IPS-11a (cell line): Measurements from ENCODE around the gene SLC5A9.
"Not testable (repeated sequence)": the region's sequence is repeated elsewhere in the genome, so short reads cannot be mapped to it uniquely, and the experiment has no call there.

Experiments used
- H3K4me3 ChIP-seq: one replicate; pipeline ENCODE4 v1.5.1; 2013; ENCODE audit warnings: low read depth, low read length, control low read depth

SLC5A9 gene

DNA sequence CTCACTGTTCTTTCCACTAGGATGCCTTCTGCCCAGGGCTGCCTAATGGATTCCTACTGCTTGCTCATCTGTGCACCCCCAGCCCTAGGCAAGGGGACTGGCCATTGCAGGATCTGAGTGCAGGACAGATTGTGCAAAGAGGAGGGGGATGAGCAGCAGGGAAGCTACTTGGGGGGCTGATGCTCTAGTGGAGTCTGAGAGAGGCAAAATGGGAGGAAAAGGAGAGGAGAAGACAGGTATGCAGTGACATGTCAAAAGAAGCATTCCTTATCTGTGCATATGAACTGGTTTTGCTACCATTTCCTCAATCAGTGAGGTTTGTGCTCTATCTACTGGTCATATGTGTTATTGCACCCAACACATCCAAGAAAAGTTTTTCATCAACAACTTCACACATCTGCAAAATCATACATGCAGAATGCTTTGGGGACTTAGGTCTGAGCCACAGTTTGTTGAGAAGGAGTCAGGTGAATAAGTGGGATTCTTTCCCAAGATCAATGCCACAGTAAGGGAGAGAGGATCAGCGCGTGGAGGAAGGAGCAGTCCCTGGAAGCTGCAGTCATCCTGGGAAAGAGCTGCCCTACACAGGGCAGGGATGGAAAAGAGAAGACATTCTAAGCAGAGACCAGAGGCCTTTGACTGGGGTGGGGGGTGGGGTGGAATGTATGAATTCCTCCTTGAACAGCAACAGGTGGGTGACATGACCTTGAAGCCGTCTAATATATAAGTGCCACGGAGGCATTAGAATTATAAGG lies 14.4 kb downstream of the SLC5A9 start:
- no peak overlapping the region for H3K4me3 ChIP-seq

DNA sequence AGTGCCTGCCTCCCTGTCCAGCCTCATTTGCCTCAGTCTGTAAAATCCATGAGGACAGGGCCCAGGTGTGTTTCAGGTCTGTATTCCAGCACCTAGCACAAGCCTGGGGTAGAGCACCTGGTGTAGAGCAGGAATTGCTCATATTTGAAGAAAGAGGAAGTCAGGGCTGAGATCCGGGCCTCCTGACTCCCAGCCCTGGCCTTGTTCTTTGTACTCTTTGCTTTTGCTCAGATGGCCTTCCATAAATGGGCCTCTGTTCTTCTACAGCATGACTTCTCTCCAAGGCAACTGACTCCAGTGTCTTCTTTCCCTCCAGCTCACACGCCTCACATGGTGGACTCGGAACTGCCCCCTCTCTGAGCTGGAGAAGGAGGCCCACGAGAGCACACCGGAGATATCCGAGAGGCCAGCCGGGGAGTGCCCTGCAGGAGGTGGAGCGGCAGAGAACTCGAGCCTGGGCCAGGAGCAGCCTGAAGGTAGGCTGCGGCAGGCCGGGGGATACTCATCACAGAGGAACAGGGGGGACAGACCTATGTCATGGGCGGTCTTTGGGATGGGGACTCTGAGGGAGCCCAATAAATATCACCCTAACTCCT lies 19.7 kb downstream of the SLC5A9 start:
- no peak overlapping the region for H3K4me3 ChIP-seq

DNA sequence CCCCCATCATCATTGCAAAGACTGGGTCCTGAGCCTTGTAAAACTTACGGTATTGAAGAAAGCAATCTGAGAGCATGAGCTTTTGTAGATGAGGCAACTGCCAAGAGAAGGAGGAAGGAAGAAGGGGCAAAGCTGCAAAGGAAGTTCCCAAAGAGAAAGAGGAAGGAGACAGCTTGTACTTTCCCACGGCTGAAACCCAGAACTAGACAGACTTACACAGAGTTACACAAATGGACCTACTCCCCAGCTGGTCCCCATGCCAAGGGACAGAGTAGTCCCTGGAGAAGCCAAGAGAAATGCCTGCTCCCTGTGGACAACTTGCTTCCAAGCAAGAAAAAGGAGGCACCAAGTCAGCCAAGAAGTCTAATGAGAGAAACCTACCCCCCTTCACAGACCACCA lies 22.6 kb downstream of the SLC5A9 start:
- H3K4me3 ChIP-seq = no peak overlapping the region

DNA sequence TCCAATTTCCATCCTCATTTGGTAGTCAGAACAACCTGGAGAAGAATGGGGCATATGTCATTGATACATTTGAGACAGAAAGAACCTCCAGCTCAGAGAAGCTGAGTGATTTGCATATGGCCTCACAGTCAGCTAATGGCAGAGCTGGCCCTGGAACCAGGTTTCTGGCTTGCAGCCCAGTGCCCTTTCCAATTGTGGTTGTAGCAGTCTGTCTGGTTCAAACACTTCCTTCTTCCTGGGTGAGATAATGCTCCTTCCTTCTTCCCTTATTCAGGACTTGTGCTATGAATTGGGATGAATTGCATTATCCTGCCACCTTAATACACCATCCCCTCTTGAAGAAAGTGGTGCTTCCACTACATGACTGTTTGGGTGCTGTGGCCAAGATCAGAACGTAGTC lies 24.2 kb downstream of the SLC5A9 start:
- H3K4me3 ChIP-seq = no peak overlapping the region

DNA sequence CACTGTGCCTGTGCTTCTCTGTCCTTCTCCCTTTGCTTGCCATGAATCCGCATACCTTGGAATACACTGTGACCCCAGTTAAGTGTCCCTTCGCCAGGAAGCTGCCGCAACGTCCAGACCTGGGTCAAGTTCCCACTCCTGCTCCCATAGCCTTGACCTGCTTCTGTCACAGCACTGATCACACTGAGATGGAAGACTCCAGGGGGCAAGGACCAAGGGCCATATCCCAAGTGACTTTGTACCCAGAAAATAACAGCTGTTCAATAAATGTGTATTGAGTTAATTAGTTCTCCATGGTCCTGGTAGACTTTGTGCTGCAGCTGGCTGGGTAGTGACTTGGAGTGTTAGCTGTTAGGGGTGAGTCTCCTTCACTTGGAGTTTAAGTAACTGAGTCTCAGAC lies 25.8 kb downstream of the SLC5A9 start:
- no peak overlapping the region for H3K4me3 ChIP-seq

DNA sequence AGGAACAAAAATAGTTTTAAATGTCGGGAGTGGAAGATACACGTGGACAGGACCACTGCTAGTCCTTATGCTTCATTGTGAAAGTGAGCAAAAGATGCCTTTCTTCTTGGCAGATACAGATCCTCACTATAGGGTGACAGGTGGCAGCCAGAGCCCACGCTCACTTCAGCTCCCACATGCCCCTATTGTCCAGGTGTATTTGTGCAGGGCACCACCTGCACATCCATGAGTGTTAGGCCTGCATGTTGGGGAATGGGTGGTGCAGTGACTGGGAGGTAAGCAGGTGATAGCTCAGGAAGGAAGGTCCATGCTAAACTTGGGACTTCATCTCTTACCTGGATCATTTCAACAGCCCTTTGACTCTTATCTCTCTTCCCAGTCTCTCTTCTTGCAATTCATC lies 27.4 kb downstream of the SLC5A9 start:
- H3K4me3 ChIP-seq = no peak overlapping the region

DNA sequence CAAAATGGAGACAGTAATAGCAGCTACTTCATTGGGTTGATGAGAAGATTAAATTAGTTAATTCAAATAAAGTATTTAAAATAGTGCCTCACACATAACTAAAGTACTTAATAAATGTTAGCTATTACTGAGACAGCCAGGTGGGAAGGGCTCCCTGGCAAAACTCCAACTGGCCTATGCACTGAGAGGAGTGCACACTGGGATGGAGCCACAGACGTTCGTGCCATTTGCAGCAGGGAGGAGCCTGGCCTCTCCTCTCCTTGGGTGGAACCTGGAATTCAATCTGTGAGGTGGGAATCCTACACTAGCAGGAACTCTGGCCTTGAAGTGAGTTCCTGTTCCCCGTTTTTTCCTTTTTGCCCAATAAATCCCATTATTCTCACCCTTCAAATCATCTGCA lies 28.1 kb downstream of the SLC5A9 start:
- H3K4me3 ChIP-seq = no peak overlapping the region

DNA sequence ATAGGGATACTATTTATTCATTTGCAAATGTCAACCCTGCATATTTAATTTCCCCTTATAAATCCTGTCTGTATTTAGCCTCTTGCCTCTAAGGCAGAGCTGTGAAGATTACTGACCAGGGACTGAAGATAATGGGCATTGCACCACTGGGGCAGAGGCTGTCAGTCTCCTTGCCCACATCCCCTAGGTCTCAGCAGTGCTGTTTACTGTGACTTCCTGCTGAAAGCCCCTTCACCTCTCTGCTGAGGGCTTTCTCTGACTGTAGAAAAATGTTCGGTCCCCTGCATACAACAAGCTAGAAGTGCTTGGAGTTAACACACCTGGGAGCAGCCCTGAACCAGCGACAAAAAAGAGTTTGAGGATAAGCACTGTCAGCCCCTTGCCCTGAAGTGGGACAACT lies 28.8 kb downstream of the SLC5A9 start:
- H3K4me3 ChIP-seq = no peak overlapping the region

DNA sequence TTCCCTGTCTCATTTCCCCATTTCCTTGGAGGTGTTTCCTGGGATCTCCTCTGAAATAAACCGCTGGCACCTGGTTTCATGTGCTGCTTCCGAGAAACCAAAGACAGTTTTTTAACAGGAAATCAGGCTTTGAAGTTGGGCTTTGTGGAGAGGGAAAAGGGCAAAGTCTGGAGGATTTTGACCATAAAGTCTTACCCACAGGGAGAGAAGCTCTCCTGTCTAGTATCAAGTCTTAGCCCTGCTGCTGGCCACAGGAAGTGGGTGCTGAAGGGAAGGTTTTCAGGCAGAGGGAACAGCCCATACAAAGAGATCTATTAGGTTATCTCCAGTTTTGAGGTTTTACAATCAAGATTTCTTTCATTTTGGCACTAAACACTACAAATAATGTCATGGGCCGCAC lies 29.3 kb downstream of the SLC5A9 start:
- no peak overlapping the region for H3K4me3 ChIP-seq

DNA sequence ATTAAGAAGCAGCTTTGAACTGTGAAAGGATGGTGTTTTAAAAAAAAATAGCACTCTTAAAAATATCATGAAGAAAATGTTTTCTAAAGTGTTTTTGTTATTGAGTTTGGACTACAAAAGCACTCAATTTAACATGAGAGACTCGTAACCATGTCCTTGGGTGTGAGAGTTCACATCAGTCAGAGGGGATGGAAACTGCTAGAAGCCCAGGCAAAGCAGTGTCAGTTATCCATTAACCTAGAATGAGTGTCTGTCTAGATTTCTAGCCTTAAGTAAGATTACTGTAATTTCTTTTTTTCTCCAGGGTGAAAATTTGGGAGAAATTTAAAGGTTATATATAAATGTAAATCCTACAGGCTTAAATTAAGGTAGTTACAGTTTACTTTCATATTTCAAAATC lies 31.7 kb downstream of the SLC5A9 start:
- H3K4me3 ChIP-seq = no peak overlapping the region

DNA sequence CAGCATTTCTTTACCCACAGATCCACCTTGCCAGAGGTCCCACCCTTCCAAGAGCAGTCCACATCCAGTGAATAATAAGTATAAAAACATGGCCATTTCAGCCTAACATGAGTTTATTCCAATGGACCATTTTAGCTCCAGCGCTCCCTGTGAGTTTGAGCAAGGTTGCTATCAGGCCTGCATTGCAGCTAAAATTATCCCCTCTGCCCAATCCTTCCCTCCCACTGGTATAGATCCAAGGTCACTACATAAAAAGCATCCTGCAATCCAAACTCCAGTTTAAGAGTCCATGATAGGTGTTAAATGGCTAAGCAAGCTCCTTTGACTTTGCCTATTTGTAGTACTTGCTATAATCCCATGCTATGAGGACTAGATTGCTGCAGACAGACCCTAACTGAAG lies 35.6 kb downstream of the SLC5A9 start:
- no peak overlapping the region for H3K4me3 ChIP-seq

DNA sequence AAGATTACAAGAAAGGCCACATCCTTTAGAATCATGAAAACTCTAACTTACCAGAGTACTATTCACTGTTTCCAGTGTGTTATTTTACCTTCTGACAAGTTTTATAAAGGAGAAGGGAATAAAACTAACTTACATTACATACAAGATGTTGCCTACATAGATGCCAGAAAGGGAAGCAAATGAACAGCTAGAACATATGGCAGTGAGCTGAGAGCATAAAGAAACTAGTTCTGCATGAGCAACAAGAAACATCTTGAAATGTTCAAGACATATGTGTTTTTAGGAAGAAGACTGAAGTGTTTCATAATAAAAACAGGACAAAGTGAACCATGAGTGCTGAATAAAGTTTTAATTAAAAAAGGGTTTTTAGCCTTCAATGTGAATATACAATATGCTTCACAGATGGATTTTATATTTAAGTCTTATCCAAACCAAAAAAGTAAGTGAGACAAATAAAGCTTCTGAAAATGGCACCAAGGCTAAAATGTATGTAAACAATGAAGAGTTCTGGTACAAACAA lies 39.4 kb downstream of the SLC5A9 start:
- no peak overlapping the region for H3K4me3 ChIP-seq

DNA sequence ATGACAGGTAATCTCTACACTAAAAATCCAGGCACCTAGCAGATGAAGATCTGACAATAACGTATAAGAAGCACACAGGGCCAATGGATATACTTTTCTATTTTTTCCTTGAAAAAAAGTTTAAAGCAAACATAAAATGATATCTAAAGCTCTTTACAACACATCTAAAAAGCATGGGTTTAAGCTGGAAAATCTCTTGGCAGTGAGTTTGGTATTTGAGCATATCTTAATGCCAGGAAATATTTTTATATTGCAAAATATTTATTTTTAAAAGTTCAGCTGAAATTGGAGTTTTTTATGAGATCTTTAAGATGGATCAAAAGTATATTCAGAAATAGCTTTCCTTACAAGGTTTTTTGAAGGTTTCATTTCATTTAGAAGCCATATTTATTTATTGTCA lies 40.5 kb downstream of the SLC5A9 start:
- H3K4me3 ChIP-seq = no peak overlapping the region

DNA sequence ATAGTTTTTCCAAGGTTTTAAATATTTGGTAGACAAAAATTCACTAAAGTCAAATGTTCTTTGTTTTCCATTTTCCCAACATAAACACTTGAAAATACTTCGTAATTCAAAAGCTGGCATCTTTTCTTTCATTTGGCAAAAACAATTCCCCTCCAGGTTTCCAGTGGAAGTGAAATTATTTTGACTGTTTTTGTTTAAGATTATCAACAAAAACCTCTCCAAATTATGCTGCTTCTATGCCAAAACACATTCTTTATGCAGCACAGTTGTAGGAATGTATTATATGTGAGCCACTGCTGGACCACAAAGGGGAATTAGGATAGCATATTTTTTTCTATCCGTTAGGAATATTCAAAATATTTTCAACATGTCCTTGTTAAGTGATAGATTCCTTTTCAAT lies 44.1 kb downstream of the SLC5A9 start:
- no peak overlapping the region for H3K4me3 ChIP-seq

DNA sequence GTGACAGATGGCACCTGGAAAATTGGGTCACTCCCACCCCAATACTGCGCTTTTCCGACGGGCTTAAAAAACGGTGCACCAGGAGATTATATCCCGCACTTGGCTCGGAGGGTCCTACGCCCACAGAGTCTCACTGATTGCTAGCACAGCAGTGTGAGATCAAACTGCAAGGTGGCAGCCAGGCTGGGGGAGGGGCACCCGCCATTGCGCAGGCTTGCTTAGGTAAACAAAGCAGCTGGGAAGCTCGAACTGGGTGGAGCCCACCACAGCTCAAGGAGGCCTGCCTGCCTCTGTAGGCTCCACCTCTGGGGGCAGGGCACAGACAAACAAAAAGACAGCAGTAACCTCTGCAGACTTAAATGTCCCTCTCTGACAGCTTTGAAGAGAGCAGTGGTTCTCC lies 54.9 kb downstream of the SLC5A9 start:
- not testable (repeated sequence) for H3K4me3 ChIP-seq

DNA sequence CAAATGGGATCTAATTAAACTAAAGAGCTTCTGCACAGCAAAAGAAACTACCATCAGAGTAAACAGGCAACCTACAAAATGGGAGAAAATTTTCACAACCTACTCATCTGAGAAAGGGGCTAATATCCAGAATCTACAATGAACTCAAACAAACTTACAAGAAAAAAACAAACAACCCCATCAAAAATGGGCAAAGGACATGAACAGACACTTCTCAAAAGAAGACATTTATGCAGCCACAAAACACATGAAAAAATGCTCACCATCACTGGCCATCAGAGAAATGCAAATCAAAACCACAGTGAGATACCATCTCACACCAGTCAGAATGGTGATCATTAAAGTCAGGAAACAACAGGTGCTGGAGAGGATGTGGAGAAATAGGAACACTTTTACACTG lies 59.8 kb downstream of the SLC5A9 start:
- H3K4me3 ChIP-seq = not testable (repeated sequence)

DNA sequence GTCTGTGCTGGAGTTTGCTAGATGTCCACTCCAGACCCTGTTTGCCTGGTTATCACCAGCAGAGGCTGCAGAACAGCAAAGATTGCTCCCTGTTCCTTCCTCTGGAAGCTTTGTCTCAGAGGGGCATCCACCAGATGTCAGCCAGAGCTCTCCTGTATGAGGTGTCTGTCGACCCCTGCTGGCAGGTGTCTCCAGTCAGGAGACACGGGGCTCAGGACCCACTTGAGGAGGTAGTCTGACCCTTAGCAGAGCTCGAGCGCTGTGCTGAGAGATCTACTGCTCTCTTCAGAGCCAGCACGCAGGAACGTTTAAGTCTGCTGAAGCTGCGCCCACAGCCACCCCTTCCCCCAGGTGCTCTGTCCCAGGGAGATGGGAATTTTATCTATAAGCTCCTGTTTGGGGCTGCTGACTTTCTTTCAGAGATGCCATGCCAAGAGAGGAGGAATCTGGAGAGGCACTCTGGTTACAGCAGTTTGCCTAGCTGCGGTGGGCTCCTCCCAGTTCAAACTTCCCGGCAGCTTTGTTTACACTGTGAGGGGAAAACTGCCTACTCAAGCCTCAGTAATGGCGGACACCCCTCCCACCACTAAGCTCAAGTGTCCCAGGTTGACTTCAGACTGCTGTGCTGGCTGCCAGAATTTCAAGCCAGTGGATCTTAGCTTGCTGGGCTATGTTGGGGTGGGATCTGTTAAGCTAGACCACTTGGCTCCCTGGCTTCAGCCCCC lies 62.3 kb downstream of the SLC5A9 start:
- H3K4me3 ChIP-seq = not testable (repeated sequence)

DNA sequence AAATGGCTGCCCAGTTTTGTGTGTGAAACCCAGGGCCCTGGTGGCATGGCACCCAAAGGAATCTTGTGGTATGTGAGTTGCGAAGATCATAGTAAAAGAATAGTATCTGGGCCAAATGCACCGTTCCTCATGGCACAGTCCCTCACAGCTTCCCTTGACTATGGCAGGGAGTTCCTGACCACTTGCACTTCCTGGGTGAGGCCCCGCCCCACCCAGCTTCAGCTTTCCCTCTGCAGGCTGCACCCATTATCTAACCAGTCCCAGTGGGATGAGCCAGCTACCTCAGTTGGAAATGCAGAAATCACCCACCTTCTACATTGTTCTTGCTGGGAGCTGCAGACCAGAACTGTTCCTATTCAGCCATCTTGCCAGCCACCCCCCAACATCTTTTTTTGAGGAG lies 63.0 kb downstream of the SLC5A9 start:
- no peak overlapping the region for H3K4me3 ChIP-seq

DNA sequence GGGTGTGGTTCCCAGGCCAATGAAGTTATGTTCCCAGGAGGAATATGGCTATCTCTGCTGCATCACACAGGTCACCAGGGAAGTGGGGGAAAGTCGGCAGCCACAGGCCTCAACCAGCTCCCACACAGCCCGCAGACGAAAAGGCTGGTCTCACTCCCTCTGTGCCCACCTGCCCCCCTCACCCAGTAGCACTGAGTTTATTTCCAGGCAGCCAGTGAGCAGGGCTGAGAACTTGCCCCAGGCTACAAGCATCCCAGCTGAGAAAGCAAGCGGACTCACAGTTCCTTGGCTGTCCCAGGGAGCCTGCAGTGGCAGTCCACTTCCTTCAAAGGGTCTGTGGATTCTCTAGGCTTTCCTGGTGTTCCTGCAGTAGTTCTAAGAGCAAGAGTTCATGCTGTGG lies 68.9 kb downstream of the SLC5A9 start:
- H3K4me3 ChIP-seq = no peak overlapping the region

DNA sequence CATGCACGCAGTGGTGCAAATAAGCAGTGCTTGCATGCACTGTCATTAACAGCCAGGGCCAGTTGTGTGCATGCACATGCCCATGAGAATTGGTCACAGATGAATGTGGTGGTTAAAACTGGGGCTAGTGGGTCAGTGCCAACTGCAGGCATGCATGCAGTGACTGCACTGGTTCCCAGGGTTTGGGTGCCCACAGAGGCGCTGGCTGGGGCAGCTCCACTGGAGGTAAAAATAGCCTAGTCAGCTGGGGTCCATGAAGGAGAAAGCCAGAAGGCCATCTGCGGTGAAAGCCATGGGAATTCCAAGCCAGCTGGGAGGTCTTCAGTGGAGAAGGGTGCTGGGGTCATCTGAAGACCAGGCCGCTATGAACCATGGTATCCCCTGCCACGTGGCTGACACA lies 70.2 kb downstream of the SLC5A9 start:
- no peak overlapping the region for H3K4me3 ChIP-seq

DNA sequence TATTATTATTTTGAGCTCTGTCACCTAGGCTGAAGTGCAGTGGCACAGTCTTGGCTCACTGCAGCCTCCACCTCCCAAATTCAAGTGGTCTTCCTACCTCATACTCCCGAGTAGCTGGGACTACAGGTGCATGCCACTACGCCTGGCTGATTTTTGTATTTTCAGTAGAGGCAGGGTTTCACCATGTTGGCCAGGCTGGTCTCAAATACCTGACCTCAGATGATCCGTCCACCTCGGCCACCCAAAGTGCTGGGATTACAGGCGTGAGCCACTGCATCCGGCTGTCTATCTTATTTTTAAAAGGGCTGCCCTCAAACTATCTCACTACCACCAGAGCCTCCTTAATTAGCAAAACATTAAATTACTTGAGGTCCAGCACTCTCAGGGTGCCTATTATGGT lies 71.6 kb downstream of the SLC5A9 start:
- not testable (repeated sequence) for H3K4me3 ChIP-seq

DNA sequence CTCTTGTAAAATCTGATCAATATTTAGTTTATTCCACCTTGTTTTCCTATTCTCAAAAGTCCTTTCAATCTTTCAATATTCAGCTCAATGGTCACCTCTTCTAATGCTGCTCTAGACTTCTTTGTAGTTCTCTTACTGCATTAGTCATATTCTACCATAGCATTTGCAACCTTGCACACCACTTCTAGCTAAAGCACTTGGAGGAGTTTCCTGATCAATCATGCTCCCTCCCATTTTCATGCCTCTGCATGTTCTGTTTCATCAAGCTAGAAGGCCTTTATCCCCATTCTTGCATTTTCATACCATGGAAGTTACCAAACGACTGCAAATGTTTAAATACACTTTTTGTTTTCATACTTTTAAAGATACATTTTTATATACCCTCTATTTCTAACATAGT lies 72.1 kb downstream of the SLC5A9 start:
- no peak overlapping the region for H3K4me3 ChIP-seq
